Aorta (tissue), 5 donors: ENCODE results near the gene AKR7A2. TPM values are rescaled to one million over a fixed set of nuclear protein-coding genes. Genes with fewer than 3 reads are reported as not detected.

ENCODE experiments used
- ATAC-seq: fragments of 200-7000 bp; cut with Tn5 transposase; one replicate; pipeline ENCODE4 v1.9.1; 2022; ENCODE audit warnings: moderate library complexity; ENCODE audit not compliant: low FRiP score
- DNase-seq, 2 donors: peaks; one replicate each; pipeline ENCODE4 v3.0.0-alpha.2; 2020
- H3K27ac ChIP-seq, 2 donors: one replicate each; pipeline ENCODE4 v1.5.1; 2013; ENCODE audit warnings: low read length in 2 of 2, mild to moderate bottlenecking in 2 of 2, moderate library complexity in 2 of 2, control low read depth in 1 of 2, inconsistent platforms in 1 of 2, low read depth in 1 of 2
- H3K27me3 ChIP-seq, 2 donors: one replicate each; pipeline ENCODE4 v1.6.1; 2013; ENCODE audit warnings: control low read depth in 1 of 2, low read length in 1 of 2, mild to moderate bottlenecking in 1 of 2, moderate library complexity in 1 of 2; ENCODE audit not compliant: insufficient read depth in 2 of 2, control insufficient read depth in 1 of 2
- H3K36me3 ChIP-seq, 2 donors: one replicate each; pipeline ENCODE4 v1.6.1; 2013; ENCODE audit warnings: control low read depth in 1 of 2, low read length in 1 of 2, mild to moderate bottlenecking in 1 of 2; ENCODE audit not compliant: insufficient read depth in 2 of 2, control insufficient read depth in 1 of 2
- H3K4me1 ChIP-seq, 2 donors: one replicate each; pipeline ENCODE4 v1.6.1; 2013; ENCODE audit warnings: low read length in 2 of 2, control low read depth in 1 of 2, mild to moderate bottlenecking in 1 of 2, moderate library complexity in 1 of 2; ENCODE audit not compliant: insufficient read depth in 2 of 2, control insufficient read depth in 1 of 2
- H3K4me3 ChIP-seq, 2 donors: one replicate each; pipeline ENCODE4 v1.5.1; 2013; ENCODE audit warnings: low read length in 2 of 2, control low read depth in 1 of 2, mild to moderate bottlenecking in 1 of 2
- H3K9me3 ChIP-seq: one replicate; pipeline ENCODE4 v1.6.1; 2013; ENCODE audit warnings: mild to moderate bottlenecking, low read length; ENCODE audit not compliant: control insufficient read depth
- WGBS, 2 donors: extraction: QIAGEN DNeasy Blood & Tissue Kit; methylation state at CpG; one replicate each; pipeline ENCODE4 v1.1.7; 2013; 5-methylcytosine and 5-hydroxymethylcytosine counted together
- intact Hi-C, 2 donors: fragments of 100-400 bp; cut with DNase I; formaldehyde crosslinking; loops; one replicate each; pipeline versions ENCODE4 v1.14.2 to v1.15.0; 2022
- polyA plus RNA-seq, 2 donors: library from polyadenylated mRNA; stranded (reverse); fragments of 200-250 nt; gene quantifications; one replicate each; pipeline ENCODE4 v1.2.3, GENCODE V29; 2013
- total RNA-seq, 2 donors: library from RNA; stranded (reverse); fragmentation: NEBNext Ultra II Directional; extraction: Animal tissue kit (Norgen Biotek cat#: 25700); gene quantifications; one replicate each; pipeline ENCODE4 v1.2.1, GENCODE V29; 2021
- donor health status: healthy with polysubstance abuse.
- donor health status: Bipolar disorder and iron deficiency.
- donor health status: DM: no; HTN: no; CAD: no.
- donor health status: DM: no; HTN: no; CAD: no.
- donor health status: DM: yes; HTN: yes; CAD: no.

Gene AKR7A2
- total and polyA plus RNA-seq, 4 donors: 19.3 to 48.0 (median 33.1) TPM

DNA sequence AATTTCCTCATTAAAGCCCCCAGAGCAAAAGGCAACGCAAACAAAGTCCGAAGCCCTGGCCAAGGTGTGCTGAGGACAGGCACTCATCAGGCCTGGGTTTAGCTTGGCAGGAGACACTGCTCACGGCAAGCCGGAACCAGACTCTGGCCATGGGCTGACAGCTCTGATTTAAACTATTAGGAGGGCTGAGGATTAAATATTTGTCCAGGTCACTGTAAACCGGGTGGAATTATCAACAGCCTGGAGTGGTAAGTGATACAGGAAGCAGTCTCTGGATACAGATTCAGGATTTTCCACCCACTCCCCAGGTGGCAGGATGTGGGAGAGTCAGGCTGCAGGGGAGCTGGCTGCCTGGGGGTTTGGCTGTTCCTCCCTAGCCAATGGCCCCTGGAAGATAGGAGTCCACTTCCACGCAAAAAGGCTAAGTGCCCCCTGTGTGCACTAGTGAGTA, 42.6 kb upstream of the AKR7A2 start:
- no peaks in the 10 kb centered on the region for H3K4me1 ChIP-seq
- H3K4me3 ChIP-seq: no peak overlapping the region
- intact Hi-C loops: no loop called here
- no peak for DNase-seq
- 74 to 79% methylated on average over 6 of the region's 6 CpGs for WGBS, 2 donors
- no peak overlapping the region for H3K27ac ChIP-seq
- H3K27me3 ChIP-seq: no peaks in the 10 kb centered on the region
- H3K36me3 ChIP-seq: peaks cover 0 to 20% of the 10 kb centered on the region in 2 donors
- ATAC-seq: no peak
- H3K9me3 ChIP-seq: no peaks in the 10 kb centered on the region

GRCh38 chr1:19353596-19353995, 41.7 kb upstream of the AKR7A2 start:
- intact Hi-C loops: no loop called here
- 60 to 64% methylated on average over 8 of the region's 8 CpGs for WGBS, 2 donors
- no peak for DNase-seq
- H3K27me3 ChIP-seq: no peaks in the 10 kb centered on the region
- no peaks in the 10 kb centered on the region for H3K9me3 ChIP-seq
- peaks cover 0 to 20% of the 10 kb centered on the region in 2 donors for H3K36me3 ChIP-seq
- no peak overlapping the region for H3K27ac ChIP-seq
- no peaks in the 10 kb centered on the region for H3K4me1 ChIP-seq
- ATAC-seq: no peak
- no peak overlapping the region for H3K4me3 ChIP-seq

- H3K36me3 ChIP-seq: peaks cover 0 to 20% of the 10 kb centered on the region in 2 donors
- H3K27ac ChIP-seq: no peak overlapping the region
- no peak overlapping the region for H3K4me3 ChIP-seq
- H3K4me1 ChIP-seq: no peaks in the 10 kb centered on the region
- no peaks in the 10 kb centered on the region for H3K27me3 ChIP-seq
- ATAC-seq (no peak), DNase-seq (no peak)
- no peaks in the 10 kb centered on the region for H3K9me3 ChIP-seq
- intact Hi-C loops: no loop called here
- 83 to 85% methylated on average over 13 to 14 of the region's 14 CpGs for WGBS, 2 donors
These were observed 40.9 kb upstream of the AKR7A2 start for GRCh38 chr1:19352839-19353238.

- 82 to 84% methylated on average over 10 of the region's 10 CpGs for WGBS, 2 donors
- Histone ChIP-seq H3K9me3 (no peaks in the 10 kb centered on the region), H3K27me3 (no peaks in the 10 kb centered on the region), H3K36me3 (peaks cover 0 to 20% of the 10 kb centered on the region in 2 donors), H3K4me3 (no peak overlapping the region), H3K4me1 (no peaks in the 10 kb centered on the region), H3K27ac (no peak overlapping the region)
- intact Hi-C loops: no loop called here
- ATAC-seq (no peak), DNase-seq (no peak)
These were observed 39.9 kb upstream of the AKR7A2 start for GRCh38 chr1:19351873-19352272.

DNA sequence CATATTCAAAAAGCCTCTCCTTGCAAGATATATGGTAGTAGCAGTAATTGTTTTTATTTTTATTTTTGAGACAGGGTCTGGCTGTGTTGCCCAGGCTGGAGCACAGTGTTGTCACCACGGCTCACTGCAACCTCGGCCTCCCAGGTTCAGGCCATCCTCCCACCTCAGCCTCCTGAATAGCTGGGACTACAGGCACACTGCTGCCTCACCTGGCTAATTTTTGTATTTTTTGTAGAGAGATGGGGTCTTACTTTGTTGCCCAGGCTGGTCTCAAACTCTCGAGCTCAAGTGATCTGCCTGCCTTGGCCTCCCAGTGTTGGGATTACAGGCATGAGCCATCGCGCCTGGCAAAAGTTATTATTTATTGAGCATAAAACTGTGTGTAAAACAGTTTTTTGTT, 38.6 kb upstream of the AKR7A2 start:
- no peak overlapping the region for H3K4me3 ChIP-seq
- no peak overlapping the region for H3K27ac ChIP-seq
- no peak for DNase-seq
- H3K27me3 ChIP-seq: no peaks in the 10 kb centered on the region
- H3K36me3 ChIP-seq: peaks cover 0 to 12% of the 10 kb centered on the region in 2 donors
- no peak for ATAC-seq
- no peaks in the 10 kb centered on the region for H3K4me1 ChIP-seq
- intact Hi-C loops: no loop called here
- WGBS, 2 donors: 94 to 96% methylated on average over 5 of the region's 5 CpGs
- H3K9me3 ChIP-seq: no peaks in the 10 kb centered on the region

DNA sequence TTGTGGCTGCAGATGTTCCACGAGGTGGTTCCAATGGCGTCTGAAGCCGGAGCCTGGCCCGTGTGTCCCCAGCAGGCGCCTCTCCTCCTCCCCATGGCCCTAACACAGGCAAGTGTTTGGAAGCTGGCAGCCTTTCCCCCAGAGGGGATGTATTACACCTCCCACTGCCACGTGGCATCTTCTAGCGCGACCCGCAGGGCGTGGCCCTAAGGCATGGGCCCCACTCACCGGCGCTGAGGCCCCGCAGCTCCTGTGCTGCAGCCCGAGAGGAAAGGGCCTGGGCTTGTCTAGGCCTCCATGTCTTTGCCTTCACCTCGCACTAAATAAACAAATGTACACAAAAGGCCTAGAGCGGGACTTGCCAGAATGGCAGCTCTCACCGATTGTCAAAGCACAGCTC, 38.1 kb upstream of the AKR7A2 start:
- DNase-seq (no peak), ATAC-seq (no peak)
- Histone ChIP-seq H3K9me3 (no peaks in the 10 kb centered on the region), H3K27me3 (no peaks in the 10 kb centered on the region), H3K36me3 (peaks cover 0 to 12% of the 10 kb centered on the region in 2 donors), H3K4me1 (no peaks in the 10 kb centered on the region), H3K27ac (no peak overlapping the region), H3K4me3 (no peak overlapping the region)
- intact Hi-C loops: loop anchor here (5.0 to 10.0 kb wide), 2 partner anchors 235 to 302 kb away; no protein-coding TSS in a partner anchor
- WGBS, 2 donors: 87 to 91% methylated on average over 17 of the region's 17 CpGs

- Histone ChIP-seq H3K27ac (no peak overlapping the region), H3K9me3 (no peaks in the 10 kb centered on the region), H3K36me3 (peaks cover 0 to 9% of the 10 kb centered on the region in 2 donors), H3K4me3 (no peak overlapping the region), H3K27me3 (no peaks in the 10 kb centered on the region), H3K4me1 (no peaks in the 10 kb centered on the region)
- intact Hi-C loops: loop anchor here (5.0 to 10.0 kb wide), 2 partner anchors 236 to 304 kb away; no protein-coding TSS in a partner anchor
- ATAC-seq: no peak
- 66 to 69% methylated on average over 15 of the region's 15 CpGs for WGBS, 2 donors
- no peak for DNase-seq
These were observed 36.7 kb upstream of the AKR7A2 start for GRCh38 chr1:19348441-19349198.

GRCh38 chr1:19347533-19348172, 35.7 kb upstream of the AKR7A2 start:
- intact Hi-C loops: loop anchor here (5.0 to 10.0 kb wide), 2 partner anchors 237 to 305 kb away; no protein-coding TSS in a partner anchor

More at GRCh38 chr1:19347533-19348172, 35.7 kb upstream of the AKR7A2 start:
- Histone ChIP-seq H3K4me3 (no peak overlapping the region), H3K9me3 (no peaks in the 10 kb centered on the region), H3K27me3 (no peaks in the 10 kb centered on the region), H3K4me1 (no peaks in the 10 kb centered on the region), H3K36me3 (peaks cover 0 to 9% of the 10 kb centered on the region in 2 donors), H3K27ac (no peak overlapping the region)
- WGBS, 2 donors: 77% methylated on average over 14 of the region's 14 CpGs
- ATAC-seq: no peak
- no peak for DNase-seq
